PC-3 (cell line): ENCODE results near the gene SMG9.

Experiments
- CTCF ChIP-seq: fragments of 300-600 bp; sonication (generic); conservative IDR thresholded peaks from 2 replicates; pipeline ENCODE4 v1.5.1; 2017; ENCODE audit warnings: antibody characterized with exemption, low read depth, mild to moderate bottlenecking, low read length
- EZH2 ChIP-seq: fragments of 300-600 bp; sonication (generic); IDR thresholded peaks from one replicate; pipeline ENCODE4 v1.6.1; 2017; ENCODE audit warnings: antibody characterized with exemption, mild to moderate bottlenecking, low read length; ENCODE audit not compliant: unreplicated experiment
- EZH2phosphoT487 ChIP-seq: fragments of 300-600 bp; sonication (generic); IDR thresholded peaks from 2 replicates; pipeline ENCODE4 v1.6.1; 2018; ENCODE audit warnings: mild to moderate bottlenecking, antibody characterized with exemption, low read length, borderline replicate concordance

GRCh38 chr19:43682824-43683661 lies 71.7 kb downstream of the SMG9 start:
- TF ChIP-seq CTCF (no peak), EZH2 (no peak), EZH2phosphoT487 (no peak)
